H9 (cell line): ENCODE data around the gene CKS1B. TPM values are rescaled to one million over a fixed set of nuclear protein-coding genes. Genes with fewer than 3 reads are reported as not detected.

Experiments used
- DNase-seq: peaks from one replicate; pipeline ENCODE4 v3.0.0-alpha.2; 2017
- H2AFZ ChIP-seq: one replicate; pipeline ENCODE4 v1.6.1; 2013; ENCODE audit warnings: mild to moderate bottlenecking, low read length, control low read depth, moderate library complexity
- H2AK5ac ChIP-seq: 2 replicates; pipeline ENCODE4 v1.6.1; 2013; ENCODE audit warnings: low read length, control low read depth, mixed read lengths; ENCODE audit not compliant: insufficient read length
- H2BK120ac ChIP-seq: one replicate; pipeline ENCODE4 v1.6.1; 2013; ENCODE audit warnings: low read depth, mild to moderate bottlenecking, low read length, control low read depth, inconsistent platforms; ENCODE audit not compliant: poor library complexity, severe bottlenecking
- H2BK12ac ChIP-seq: 2 replicates; pipeline ENCODE4 v1.6.1; 2013; ENCODE audit warnings: low read length, control low read depth, mixed read lengths, low read depth; ENCODE audit not compliant: insufficient read length
- H2BK15ac ChIP-seq: 2 replicates; pipeline ENCODE4 v1.6.1; 2013; ENCODE audit warnings: low read depth, low read length, control low read depth
- H2BK20ac ChIP-seq: one replicate; pipeline ENCODE4 v1.6.1; 2013; ENCODE audit warnings: low read depth, mild to moderate bottlenecking, low read length, control low read depth, inconsistent platforms; ENCODE audit not compliant: poor library complexity, severe bottlenecking
- H2BK5ac ChIP-seq: 2 replicates; pipeline ENCODE4 v1.6.1; 2013; ENCODE audit warnings: low read length, control low read depth, mixed read lengths; ENCODE audit not compliant: insufficient read length
- H3K14ac ChIP-seq: 2 replicates; pipeline ENCODE4 v1.6.1; 2013; ENCODE audit warnings: low read length, control low read depth; ENCODE audit not compliant: insufficient read depth
- H3K18ac ChIP-seq: 2 replicates; pipeline ENCODE4 v1.6.1; 2013; ENCODE audit warnings: low read depth, mild to moderate bottlenecking, mixed read lengths, low read length, control low read depth; ENCODE audit not compliant: insufficient read length
- H3K23ac ChIP-seq: 2 replicates; pipeline ENCODE4 v1.6.1; 2013; ENCODE audit warnings: low read length, control low read depth, mixed read lengths, low read depth; ENCODE audit not compliant: insufficient read length
- H3K23me2 ChIP-seq: 2 replicates; pipeline ENCODE4 v1.6.1; 2013; ENCODE audit warnings: low read depth, mild to moderate bottlenecking, mixed read lengths, low read length, control low read depth; ENCODE audit not compliant: insufficient read length, poor library complexity, severe bottlenecking
- H3K27ac ChIP-seq: 2 replicates; pipeline ENCODE4 v1.5.1; 2013; ENCODE audit warnings: low read length, control low read depth, mixed read lengths, low read depth; ENCODE audit not compliant: insufficient read length
- H3K27me3 ChIP-seq: 2 replicates; pipeline ENCODE4 v1.6.1; 2013; ENCODE audit warnings: low read length, control low read depth, inconsistent platforms; ENCODE audit not compliant: insufficient read depth
- H3K4ac ChIP-seq: 2 replicates; pipeline ENCODE4 v1.6.1; 2013; ENCODE audit warnings: low read depth, mild to moderate bottlenecking, control low read depth, inconsistent platforms, low read length, moderate library complexity
- H3K4me1 ChIP-seq: 2 replicates; pipeline ENCODE4 v1.6.1; 2013; ENCODE audit warnings: low read length, control low read depth, inconsistent platforms; ENCODE audit not compliant: insufficient read depth
- H3K4me2 ChIP-seq: 2 replicates; pipeline ENCODE4 v1.6.1; 2013; ENCODE audit warnings: low read length, control low read depth, mixed read lengths; ENCODE audit not compliant: insufficient read length, insufficient read depth
- H3K56ac ChIP-seq: 2 replicates; pipeline ENCODE4 v1.6.1; 2013; ENCODE audit warnings: low read depth, mild to moderate bottlenecking, mixed read lengths, low read length, control low read depth; ENCODE audit not compliant: insufficient read length
- H3K79me1 ChIP-seq: 2 replicates; pipeline ENCODE4 v1.6.1; 2013; ENCODE audit warnings: low read depth, mild to moderate bottlenecking, moderate library complexity, low read length, control low read depth, inconsistent platforms; ENCODE audit not compliant: insufficient read depth, poor library complexity, severe bottlenecking
- H3K79me2 ChIP-seq: 2 replicates; pipeline ENCODE4 v1.6.1; 2013; ENCODE audit warnings: low read length, control low read depth, inconsistent platforms; ENCODE audit not compliant: insufficient read depth
- H3K9ac ChIP-seq: 2 replicates; pipeline ENCODE4 v1.6.1; 2013; ENCODE audit warnings: low read length, control low read depth, mixed read lengths; ENCODE audit not compliant: insufficient read length; ENCODE audit errors: extremely low read depth
- H3K9me3 ChIP-seq: one replicate; pipeline ENCODE4 v1.6.1; 2013; ENCODE audit warnings: low read depth, low read length, inconsistent platforms; ENCODE audit not compliant: control insufficient read depth
- H3T11ph ChIP-seq: one replicate; pipeline ENCODE4 v1.6.1; 2013; ENCODE audit warnings: mild to moderate bottlenecking, low read length, control low read depth, inconsistent platforms
- H4K20me1 ChIP-seq: one replicate; pipeline ENCODE4 v1.6.1; 2013; ENCODE audit not compliant: control insufficient read depth, insufficient read length, insufficient read depth
- H4K5ac ChIP-seq: 2 replicates; pipeline ENCODE4 v1.6.1; 2013; ENCODE audit warnings: low read depth, mild to moderate bottlenecking, mixed read lengths, low read length, control low read depth; ENCODE audit not compliant: insufficient read length
- H4K8ac ChIP-seq: replicated peaks from 2 replicates; pipeline ENCODE4 v1.6.1; 2013; ENCODE audit warnings: low read length, control low read depth, mixed read lengths, low read depth; ENCODE audit not compliant: insufficient read length
- H4K91ac ChIP-seq: 2 replicates; pipeline ENCODE4 v1.6.1; 2013; ENCODE audit warnings: low read depth, mild to moderate bottlenecking, moderate library complexity, mixed read lengths, low read length, control low read depth; ENCODE audit not compliant: insufficient read length
- H3K27ac Mint-ChIP-seq, 3 experiments: 2 replicates in 2 of 3; 3 replicates in 1 of 3; pipeline ENCODE4 v1.8.0; 2020 to 2021; ENCODE audit warnings: mixed read lengths in 3 of 3, mild to moderate bottlenecking in 1 of 3, moderate library complexity in 1 of 3
- H3K27me3 Mint-ChIP-seq: 2 replicates; pipeline ENCODE4 v1.8.0; 2021; ENCODE audit warnings: low read depth, mild to moderate bottlenecking, moderate library complexity, mixed read lengths
- H3K36me3 Mint-ChIP-seq, 3 experiments: 2 replicates in 2 of 3; 3 replicates in 1 of 3; pipeline ENCODE4 v1.8.0; 2020 to 2021; ENCODE audit warnings: low read depth in 3 of 3, mixed read lengths in 3 of 3; ENCODE audit not compliant: insufficient read depth in 1 of 3
- H3K4me1 Mint-ChIP-seq, 2 experiments: 2 replicates each; pipeline ENCODE4 v1.8.0; 2020; ENCODE audit warnings: mixed read lengths in 2 of 2
- H3K4me3 Mint-ChIP-seq, 2 experiments: 2 replicates in 1 of 2; 3 replicates in 1 of 2; pipeline ENCODE4 v1.8.0; 2020 to 2021; ENCODE audit warnings: mild to moderate bottlenecking in 2 of 2, mixed read lengths in 2 of 2, moderate library complexity in 1 of 2
- H3K9me3 Mint-ChIP-seq, 2 experiments: 2 replicates in 1 of 2; 3 replicates in 1 of 2; pipeline ENCODE4 v1.8.0; 2020; ENCODE audit warnings: mild to moderate bottlenecking in 2 of 2, mixed read lengths in 2 of 2, moderate library complexity in 1 of 2
- WGBS: extraction: QIAGEN DNeasy Blood & Tissue Kit; methylation state at CpG from one replicate; pipeline ENCODE4 v1.1.7; 2013; ENCODE audit warnings: missing lambda C conversion rate, low lambda C conversion rate, mixed read lengths; ENCODE audit not compliant: insufficient read length; ENCODE audit errors: extremely low coverage; 5-methylcytosine and 5-hydroxymethylcytosine counted together
- total RNA-seq: library from RNA; stranded (reverse); gene quantifications from 2 replicates; pipeline ENCODE4 v1.2.1, GENCODE V29; 2021
- TF ChIP-seq, protein P1 (sequence below): fragments of 200-600 bp; sonication (generic); conservative IDR thresholded peaks from 3 replicates; pipeline ENCODE4 v1.8.0; 2021; ENCODE audit warnings: antibody characterized with exemption, mild to moderate bottlenecking

Gene CKS1B
- total RNA-seq, 1 experiment from 2014 or later = 279 TPM

- Histone ChIP-seq H2AFZ (no peak overlapping the region), H2AK5ac (no peak overlapping the region), H4K5ac (peak overlapping the region; percentile 8), H3K56ac (no peak overlapping the region), H3K23me2 (peaks cover 42% of the 10 kb centered on the region), H4K20me1 (no peaks in the 10 kb centered on the region), H3K23ac (no peak overlapping the region), H3K9ac (peak overlapping the region; percentile 23), H3K27ac (peak overlapping the region; percentile 97), H2BK12ac (peak overlapping the region; percentile 2), H4K8ac (no peak overlapping the region), H2BK120ac (peak overlapping the region; percentile 67), H3K79me2 (peaks cover 31% of the 10 kb centered on the region), H2BK20ac (no peak overlapping the region), H4K91ac (no peak overlapping the region), H2BK5ac (peak overlapping the region; percentile 5), H3K9me3 (no peaks in the 10 kb centered on the region), H3K4me1 (peaks cover 4% of the 10 kb centered on the region; the same call in 1 of the 2 replicates), H3K27me3 (no peaks in the 10 kb centered on the region), H3K79me1 (peaks cover 7% of the 10 kb centered on the region), H2BK15ac (no peak overlapping the region), H3K14ac (peak overlapping the region; percentile 74; the same call in 1 of the 2 replicates), H3K4me2 (peak overlapping the region; percentile 68), H3K18ac (peak overlapping the region; percentile 78), H3T11ph (peak overlapping the region; percentile 40), H3K4ac (no peak overlapping the region; the same call in 1 of the 2 replicates)
- H3K27me3 Mint-ChIP-seq = no peaks in the 10 kb centered on the region
- H3K9me3 Mint-ChIP-seq = no peaks in the 10 kb centered on the region
- no peak for DNase-seq
- H3K4me1 Mint-ChIP-seq = peaks cover 40 to 43% of the 10 kb centered on the region in 2 experiments
- H3K36me3 Mint-ChIP-seq = peaks cover 13 to 32% (median 14%) of the 10 kb centered on the region in 3 experiments
- no peak overlapping the region; a peak in 4 of 7 replicates for H3K27ac Mint-ChIP-seq
- WGBS = no CpG with 5 or more reads among the region's 3 CpGs
- no peak overlapping the region; a peak in 1 of 5 replicates for H3K4me3 Mint-ChIP-seq
- TF ChIP-seq, protein P1, sequence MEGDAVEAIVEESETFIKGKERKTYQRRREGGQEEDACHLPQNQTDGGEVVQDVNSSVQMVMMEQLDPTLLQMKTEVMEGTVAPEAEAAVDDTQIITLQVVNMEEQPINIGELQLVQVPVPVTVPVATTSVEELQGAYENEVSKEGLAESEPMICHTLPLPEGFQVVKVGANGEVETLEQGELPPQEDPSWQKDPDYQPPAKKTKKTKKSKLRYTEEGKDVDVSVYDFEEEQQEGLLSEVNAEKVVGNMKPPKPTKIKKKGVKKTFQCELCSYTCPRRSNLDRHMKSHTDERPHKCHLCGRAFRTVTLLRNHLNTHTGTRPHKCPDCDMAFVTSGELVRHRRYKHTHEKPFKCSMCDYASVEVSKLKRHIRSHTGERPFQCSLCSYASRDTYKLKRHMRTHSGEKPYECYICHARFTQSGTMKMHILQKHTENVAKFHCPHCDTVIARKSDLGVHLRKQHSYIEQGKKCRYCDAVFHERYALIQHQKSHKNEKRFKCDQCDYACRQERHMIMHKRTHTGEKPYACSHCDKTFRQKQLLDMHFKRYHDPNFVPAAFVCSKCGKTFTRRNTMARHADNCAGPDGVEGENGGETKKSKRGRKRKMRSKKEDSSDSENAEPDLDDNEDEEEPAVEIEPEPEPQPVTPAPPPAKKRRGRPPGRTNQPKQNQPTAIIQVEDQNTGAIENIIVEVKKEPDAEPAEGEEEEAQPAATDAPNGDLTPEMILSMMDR = no peak
These were observed 2.3 kb upstream of the CKS1B start for GRCh38 chr1:154972213-154972516.
